HG03432 (cell line): Measurements from ENCODE around the gene RGL1.

Experiments
- ATAC-seq: cut with Tn5 transposase; IDR thresholded peaks from one replicate; pipeline ENCODE4 v1.9.1; 2021; ENCODE audit warnings: mild to moderate bottlenecking, moderate library complexity; ENCODE audit not compliant: unreplicated experiment

Gene RGL1

GRCh38 chr1:183911285-183911684 is 106.4 kb downstream of the RGL1 start:
- peak; percentile 83 for ATAC-seq

GRCh38 chr1:183912265-183912886 is 107.5 kb downstream of the RGL1 start:
- peak; percentile 71 for ATAC-seq

GRCh38 chr1:183913567-183913993 is 108.7 kb downstream of the RGL1 start:
- no peak for ATAC-seq

GRCh38 chr1:183914276-183914675 is 109.4 kb downstream of the RGL1 start:
- ATAC-seq, result no peak

GRCh38 chr1:183914891-183915290 is 110.0 kb downstream of the RGL1 start:
- ATAC-seq, result no peak

- peak; percentile 41 for ATAC-seq
Observed at GRCh38 chr1:183915625-183916510, 110.9 kb downstream of the RGL1 start.

GRCh38 chr1:183916574-183916973 is 111.7 kb downstream of the RGL1 start:
- ATAC-seq, result no peak

GRCh38 chr1:183918589-183918988 is 113.7 kb downstream of the RGL1 start:
- no peak for ATAC-seq

- ATAC-seq, result no peak
Observed at GRCh38 chr1:183920651-183921050, 115.7 kb downstream of the RGL1 start.

GRCh38 chr1:183922197-183922596 is 117.3 kb downstream of the RGL1 start:
- ATAC-seq, result no peak

- ATAC-seq, result no peak
Observed at GRCh38 chr1:183925947-183926346, 121.0 kb downstream of the RGL1 start.

- ATAC-seq, result no peak
Observed at GRCh38 chr1:183926983-183927382, 122.1 kb downstream of the RGL1 start.

- no peak for ATAC-seq
Observed at GRCh38 chr1:183931646-183932271, 126.8 kb downstream of the RGL1 start.

- ATAC-seq, result no peak
Observed at GRCh38 chr1:183932412-183932811, 127.5 kb downstream of the RGL1 start.

- ATAC-seq, result no peak
Observed at GRCh38 chr1:183933528-183934179, 128.7 kb downstream of the RGL1 start.

GRCh38 chr1:183934314-183934713 is 129.4 kb downstream of the RGL1 start:
- ATAC-seq, result no peak

- ATAC-seq, result no peak
Observed at GRCh38 chr1:183936009-183936408, 131.1 kb downstream of the RGL1 start.

- no peak for ATAC-seq
Observed at GRCh38 chr1:183936791-183937190, 131.9 kb downstream of the RGL1 start.

GRCh38 chr1:183937611-183938010 is 132.7 kb downstream of the RGL1 start:
- ATAC-seq, result no peak

GRCh38 chr1:183941001-183941400 is 136.1 kb downstream of the RGL1 start:
- ATAC-seq, result no peak
